SK-N-SH (cell line): ENCODE measurements around the gene RFTN1. TPM values are rescaled to one million over a fixed set of nuclear protein-coding genes. Genes with fewer than 3 reads are reported as not detected.

Experiments used
- CTCF ChIA-PET: fragments of 300-600, 350-600 bp; formaldehyde crosslinking; extraction: SDS; loops from one replicate; lab custom pipeline; 2021; lab: Yijun Ruan, JAX
- POLR2A ChIA-PET: fragments of 350-600 bp; sonication (Branson Sonifier 250); formaldehyde crosslinking; extraction: SDS; loops from one replicate; lab custom pipeline; 2020; ENCODE audit warnings: antibody characterized with exemption, inconsistent platforms; lab: Yijun Ruan, JAX
- DNase-seq: peaks from one replicate; pipeline ENCODE4 v3.0.0; 2012
- H2AFZ ChIP-seq: fragments of 200-600 bp; sonication (generic); 2 replicates; pipeline ENCODE4 v1.8.1; 2016; ENCODE audit warnings: antibody characterized with exemption, mild to moderate bottlenecking, low read depth
- H3F3A ChIP-seq: fragments of 200-600 bp; sonication (generic); replicated peaks from 2 replicates; pipeline ENCODE3; 2016; ENCODE audit warnings: antibody characterized with exemption, mild to moderate bottlenecking; ENCODE audit not compliant: insufficient read depth
- H3K27ac ChIP-seq, 2 experiments: fragments of 200-500 bp in 1 of 2; fragments of 200-600 bp in 1 of 2; sonication (Bioruptor generic) in 1 of 2; sonication (generic), shearing (Covaris generic) in 1 of 2; 2 replicates each; pipeline versions ENCODE4 v1.5.1 to v1.6.1; 2014 to 2016; ENCODE audit warnings: low read depth in 2 of 2, inconsistent platforms in 1 of 2, low read length in 1 of 2, mild to moderate bottlenecking in 1 of 2, mixed read lengths in 1 of 2
- H3K27me3 ChIP-seq: fragments of 200-600 bp; sonication (generic), shearing (Covaris generic); 2 replicates; pipeline ENCODE4 v1.6.1; 2016; ENCODE audit warnings: mixed run types; ENCODE audit not compliant: insufficient read depth
- H3K36me3 ChIP-seq, 2 experiments: fragments of 200-500 bp in 1 of 2; fragments of 200-600 bp in 1 of 2; sonication (Bioruptor generic) in 1 of 2; sonication (generic) in 1 of 2; replicated peaks in 1 of 2; 2 replicates each; pipeline versions ENCODE3 to v1.5.1; 2014 to 2016; ENCODE audit warnings: low read length in 1 of 2, mild to moderate bottlenecking in 1 of 2; ENCODE audit not compliant: insufficient read depth in 2 of 2, control insufficient read depth in 1 of 2
- H3K4me1 ChIP-seq, 2 experiments: fragments of 200-500 bp in 1 of 2; fragments of 200-600 bp in 1 of 2; sonication (Bioruptor generic) in 1 of 2; sonication (generic), shearing (Covaris generic) in 1 of 2; 2 replicates each; pipeline versions ENCODE4 v1.5.1 to v1.6.1; 2014 to 2016; ENCODE audit warnings: low read depth in 1 of 2, low read length in 1 of 2, mixed run types in 1 of 2; ENCODE audit not compliant: insufficient read depth in 2 of 2, control insufficient read depth in 1 of 2
- H3K4me2 ChIP-seq: fragments of 200-600 bp; sonication (generic), shearing (Covaris generic); 2 replicates; pipeline ENCODE4 v1.6.1; 2017; ENCODE audit warnings: mixed run types
- H3K4me3 ChIP-seq, 2 experiments: fragments of 200-500 bp in 1 of 2; fragments of 200-600 bp in 1 of 2; sonication (Bioruptor generic) in 1 of 2; sonication (generic), shearing (Covaris generic) in 1 of 2; 2 replicates each; pipeline versions ENCODE4 v1.5.1 to v1.8.1; 2014 to 2016; ENCODE audit warnings: low read depth in 2 of 2, inconsistent platforms in 1 of 2, low read length in 1 of 2, mild to moderate bottlenecking in 1 of 2, mixed read lengths in 1 of 2, moderate library complexity in 1 of 2
- H3K79me2 ChIP-seq: fragments of 200-600 bp; sonication (generic); 2 replicates; pipeline ENCODE4 v1.8.1; 2017; ENCODE audit warnings: mild to moderate bottlenecking; ENCODE audit not compliant: insufficient read depth
- H3K9ac ChIP-seq: fragments of 200-600 bp; sonication (generic); 2 replicates; pipeline ENCODE4 v1.6.1; 2017; ENCODE audit warnings: mixed run types
- H3K9me2 ChIP-seq: fragments of 200-600 bp; sonication (generic); 2 replicates; pipeline ENCODE4 v1.6.1; 2017; ENCODE audit warnings: mixed run types
- H3K9me3 ChIP-seq: fragments of 200-600 bp; sonication (generic); 2 replicates; pipeline ENCODE4 v1.6.1; 2017; ENCODE audit warnings: mixed run types, mild to moderate bottlenecking, moderate library complexity
- H4K20me1 ChIP-seq: fragments of 200-600 bp; sonication (generic); 2 replicates; pipeline ENCODE4 v1.6.1; 2017; ENCODE audit warnings: mild to moderate bottlenecking, mixed run types; ENCODE audit not compliant: insufficient read depth
- CTCF ChIP-seq: fragments of 200-600 bp; sonication (generic); IDR thresholded peaks from 2 replicates; pipeline ENCODE4 v1.6.1; 2017; ENCODE audit warnings: antibody characterized with exemption, mild to moderate bottlenecking, moderate library complexity
- EZH2phosphoT487 ChIP-seq: fragments of 200-600 bp; sonication (generic); IDR thresholded peaks from 2 replicates; pipeline ENCODE4 v1.6.1; 2017; ENCODE audit warnings: low read depth, mixed run types, mild to moderate bottlenecking, antibody characterized with exemption, moderate library complexity, borderline replicate concordance
- FOSL2 ChIP-seq: IDR thresholded peaks from 2 replicates; pipeline ENCODE4 v1.4.0; 2012; ENCODE audit warnings: low read depth, mild to moderate bottlenecking, moderate library complexity, borderline replicate concordance
- GATA2 ChIP-seq: sonication (generic); formaldehyde crosslinking; IDR thresholded peaks from 2 replicates; pipeline ENCODE4 v1.5.0; 2020; ENCODE audit warnings: mild to moderate bottlenecking, missing genetic modification reagents
- MEF2A ChIP-seq: IDR thresholded peaks from 2 replicates; pipeline ENCODE4 v1.4.0; 2012; ENCODE audit warnings: low read depth, borderline replicate concordance
- NFIC ChIP-seq: IDR thresholded peaks from 2 replicates; pipeline ENCODE4 v1.4.0; 2012; ENCODE audit warnings: borderline replicate concordance
- NRF1 ChIP-seq: IDR thresholded peaks from 2 replicates; pipeline ENCODE4 v1.6.1; 2012; ENCODE audit warnings: low read depth, mild to moderate bottlenecking, low read length
- PBX3 ChIP-seq: IDR thresholded peaks from 2 replicates; pipeline ENCODE4; 2012
- RAD21 ChIP-seq: IDR thresholded peaks from 2 replicates; pipeline ENCODE4 v1.6.1; 2012; ENCODE audit warnings: mild to moderate bottlenecking, low read length
- RCOR1 ChIP-seq: fragments of 150-350 bp; IDR thresholded peaks from 2 replicates; pipeline ENCODE4 v1.6.1; 2017; ENCODE audit warnings: antibody characterized with exemption, low read length
- REST ChIP-seq: IDR thresholded peaks from 2 replicates; pipeline ENCODE4 v1.6.1; 2012; ENCODE audit warnings: mild to moderate bottlenecking, low read depth, low read length, moderate library complexity
- SIN3A ChIP-seq: IDR thresholded peaks from 2 replicates; pipeline ENCODE4 v1.6.1; 2012; ENCODE audit warnings: low read depth, mild to moderate bottlenecking, low read length, moderate library complexity, borderline replicate concordance
- TAF1 ChIP-seq: IDR thresholded peaks from 2 replicates; pipeline ENCODE4 v1.6.1; 2012; ENCODE audit warnings: low read depth, mild to moderate bottlenecking, low read length, moderate library complexity, borderline replicate concordance
- TCF12 ChIP-seq: IDR thresholded peaks from 2 replicates; pipeline ENCODE4 v1.4.0; 2012
- YY1 ChIP-seq: IDR thresholded peaks from 2 replicates; pipeline ENCODE4 v1.4.0; 2012; ENCODE audit warnings: low read depth, mild to moderate bottlenecking
- WGBS: methylation state at CpG from one replicate; pipeline ENCODE4 v1.1.6; 2017; ENCODE audit warnings: low lambda C conversion rate; 5-methylcytosine and 5-hydroxymethylcytosine counted together
- polyA plus RNA-seq, 3 experiments: library from polyadenylated mRNA; depleted of rRNA; stranded (reverse); fragments of >200 nt; gene quantifications; 2 replicates each; pipeline ENCODE4 v1.2.3, GENCODE V29; 2012

Gene RFTN1
- polyA plus RNA-seq, 1 of the 3 experiments (the other 2 are of a cell fraction): 21.2 TPM

- 93% methylated on average over 3 of the region's 3 CpGs for WGBS
- H3K9me2 ChIP-seq: no peaks in the 10 kb centered on the region
- peaks cover 21 to 51% of the 10 kb centered on the region in 2 experiments for H3K36me3 ChIP-seq
- no peak overlapping the region for H3K9ac ChIP-seq
- H3K27me3 ChIP-seq: no peaks in the 10 kb centered on the region
- H3F3A ChIP-seq: no peaks in the 10 kb centered on the region
- H3K4me1 ChIP-seq: peaks cover 0 to 7% of the 10 kb centered on the region in 2 experiments; a peak in 1 of 4 replicates
- no peak for TF ChIP-seq MEF2A
- no peak for TF ChIP-seq NFIC
- TF ChIP-seq FOSL2: no peak
- TF ChIP-seq YY1: no peak
- TF ChIP-seq TAF1: no peak
- TF ChIP-seq SIN3A: no peak
- TF ChIP-seq RCOR1: no peak
- no peak for TF ChIP-seq RAD21
- TF ChIP-seq TCF12: no peak
- no peak for TF ChIP-seq REST
- TF ChIP-seq EZH2phosphoT487: no peak
- TF ChIP-seq NRF1: no peak
- TF ChIP-seq CTCF: no peak
- TF ChIP-seq PBX3: no peak
- no peak for TF ChIP-seq GATA2 (CRISPR knock-in tag)
- TF ChIP-seq, all 33 proteins: peak for 0
- CTCF ChIA-PET: interaction anchor here (0.8 to 2.9 kb wide), 4 partner anchors 12 to 230 kb away, joined by 3 to 14 read pairs (median 7); no protein-coding TSS in a partner anchor
- no peaks in the 10 kb centered on the region for H3K9me3 ChIP-seq
- POLR2A ChIA-PET: no interaction called here
- H3K27ac ChIP-seq: no peak overlapping the region
- H3K4me3 ChIP-seq: no peak overlapping the region
- H3K4me2 ChIP-seq: no peak overlapping the region
- no peaks in the 10 kb centered on the region for H4K20me1 ChIP-seq
- no peak overlapping the region for H2AFZ ChIP-seq
- H3K79me2 ChIP-seq: no peaks in the 10 kb centered on the region
- DNase-seq: no peak
These were observed 192.8 kb downstream of the RFTN1 start for GRCh38 chr3:16320711-16321110.
